DMS53 treated with DMSO at 0.1 percent for 48 hours (cell line): Measurements from ENCODE around the gene ARHGDIB.
A peak's percentile ranks its signal among the peaks of the same experiment; 100 is the strongest.

ENCODE experiments used
- DNase-seq: peaks from one replicate; lab custom pipeline; 2025; ENCODE audit not compliant: unreplicated experiment; lab: John Stamatoyannopoulos, UW

ARHGDIB gene

DNA sequence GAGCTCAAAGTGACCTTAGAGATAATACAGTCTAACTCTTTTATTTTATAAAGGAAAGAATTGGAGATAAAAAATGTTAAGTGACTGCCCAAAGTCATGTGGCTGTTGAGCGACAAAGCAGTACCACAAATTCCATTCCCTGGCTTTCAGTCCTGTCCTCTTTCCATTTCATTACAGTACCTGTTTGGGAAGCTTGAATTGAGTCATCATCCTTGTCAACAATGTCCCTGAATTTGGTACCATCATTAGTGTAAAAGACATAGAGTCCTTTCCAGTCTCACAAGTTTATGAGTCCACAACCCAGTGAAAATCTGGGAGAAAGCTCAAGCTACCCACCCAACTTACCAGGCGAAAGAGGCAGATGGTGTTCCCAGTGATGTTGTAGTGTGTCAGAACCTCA, 26.9 kb downstream of the ARHGDIB start:
- peak; percentile 35 for DNase-seq

DNA sequence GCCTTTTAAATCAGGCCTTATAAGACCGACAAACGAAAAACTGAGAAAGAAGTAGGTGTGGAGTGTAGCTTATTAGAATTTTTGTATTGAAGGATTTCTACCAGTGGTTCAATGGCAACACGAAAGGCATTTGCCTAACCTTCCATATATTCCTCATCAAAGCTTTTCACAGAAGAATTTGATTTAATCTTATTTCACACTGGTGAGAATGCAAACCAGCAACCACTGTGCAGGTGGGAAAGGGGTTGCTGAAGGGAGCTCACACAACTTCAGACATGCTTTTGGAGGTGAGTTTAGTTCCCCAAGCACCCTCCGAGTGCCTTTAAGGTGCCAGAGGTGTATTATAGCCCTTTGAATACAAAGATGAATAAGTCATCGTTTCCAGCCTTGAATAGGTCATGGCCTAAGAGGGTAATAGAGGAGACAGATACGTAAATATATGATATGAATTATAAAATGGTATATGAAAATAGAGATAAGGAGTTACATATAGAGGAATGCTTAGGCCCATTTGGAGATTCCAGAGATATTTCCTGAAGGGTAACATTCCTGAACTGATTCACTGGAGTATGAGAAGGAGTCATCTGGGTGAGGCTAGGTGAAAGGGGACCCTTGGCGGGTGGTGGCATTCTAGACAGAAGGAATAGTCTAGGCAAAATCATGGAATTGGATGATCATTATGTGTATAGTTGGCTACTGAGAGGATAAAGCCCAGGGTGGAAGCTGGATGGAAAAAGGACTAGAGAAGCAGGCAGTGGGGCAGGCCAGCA, 29.4 kb downstream of the ARHGDIB start:
- no peak for DNase-seq

DNA sequence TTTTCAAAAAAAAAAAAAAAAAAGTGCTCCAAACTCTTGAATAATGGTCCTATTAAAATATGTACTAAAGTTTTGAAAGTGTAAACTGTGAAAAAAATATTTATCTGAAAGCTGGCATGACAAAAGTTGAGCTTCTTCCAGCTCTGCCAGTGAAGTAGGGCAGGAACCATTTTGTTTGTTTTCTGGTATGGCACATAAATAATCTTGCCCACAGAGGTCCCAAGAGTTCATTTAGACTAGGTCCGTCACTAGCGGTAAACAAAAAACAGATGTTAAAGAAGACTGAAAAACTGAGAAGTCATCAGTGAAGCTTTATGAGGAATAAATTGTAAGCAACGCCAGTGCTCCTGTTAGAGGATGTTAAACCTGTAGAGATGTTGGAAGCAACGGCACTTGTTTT, 30.0 kb downstream of the ARHGDIB start:
- DNase-seq = no peak

DNA sequence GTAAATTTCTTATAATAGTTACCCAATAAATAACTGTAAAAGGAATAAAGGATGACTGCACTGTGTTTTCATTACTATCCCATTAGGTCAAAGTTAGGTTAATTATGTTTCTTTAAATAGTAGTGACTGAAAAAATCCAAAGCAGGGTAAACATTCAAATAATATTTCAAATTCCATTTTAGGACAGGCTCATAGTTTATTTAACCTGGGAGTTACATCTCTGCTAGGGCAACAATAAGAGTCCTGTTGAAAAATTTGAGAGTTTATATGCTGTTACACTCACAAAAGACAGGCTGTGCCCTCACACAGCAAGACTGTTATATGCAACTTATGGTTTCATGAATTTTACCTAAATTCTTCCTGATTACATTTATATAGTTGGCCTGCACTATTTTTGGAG, 31.1 kb downstream of the ARHGDIB start:
- no peak for DNase-seq

DNA sequence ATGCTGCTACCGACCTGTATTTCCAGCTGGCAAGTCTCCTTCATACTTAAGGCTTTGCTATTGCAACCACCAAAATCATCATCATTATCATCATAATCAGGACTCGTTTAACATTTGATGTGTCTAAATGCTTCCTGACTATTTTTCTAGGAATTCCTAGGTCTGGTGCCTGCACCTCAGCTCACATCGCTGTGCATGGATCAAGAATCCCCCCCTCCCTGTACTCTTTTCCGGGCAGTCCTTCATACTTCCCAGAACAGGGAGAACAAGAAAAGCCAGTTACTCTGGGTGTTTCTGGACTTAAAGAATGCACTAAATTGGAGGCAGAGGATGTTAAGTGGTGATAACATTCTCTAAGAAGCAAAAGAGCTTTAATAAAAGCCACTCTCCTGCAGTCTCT, 32.5 kb downstream of the ARHGDIB start:
- DNase-seq = peak; percentile 91

DNA sequence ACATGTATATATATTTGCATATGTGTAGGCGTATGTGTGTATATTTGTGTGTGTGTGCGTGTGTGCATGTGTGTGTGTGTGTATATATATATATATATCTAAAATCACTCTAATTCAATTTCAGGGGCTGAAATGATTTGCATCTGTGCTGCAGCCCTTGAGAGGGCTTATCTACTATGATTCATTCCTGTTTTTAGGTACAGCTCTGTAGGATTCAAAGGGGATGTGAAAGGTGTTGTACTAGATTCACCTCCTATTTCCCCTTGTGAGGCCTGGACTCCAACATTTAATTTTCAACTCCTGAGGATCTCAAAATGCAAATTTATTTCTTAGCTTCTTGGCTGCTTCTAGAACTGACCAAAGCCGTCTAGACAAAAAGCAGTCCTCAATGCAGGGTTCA, 34.1 kb downstream of the ARHGDIB start:
- DNase-seq = no peak

DNA sequence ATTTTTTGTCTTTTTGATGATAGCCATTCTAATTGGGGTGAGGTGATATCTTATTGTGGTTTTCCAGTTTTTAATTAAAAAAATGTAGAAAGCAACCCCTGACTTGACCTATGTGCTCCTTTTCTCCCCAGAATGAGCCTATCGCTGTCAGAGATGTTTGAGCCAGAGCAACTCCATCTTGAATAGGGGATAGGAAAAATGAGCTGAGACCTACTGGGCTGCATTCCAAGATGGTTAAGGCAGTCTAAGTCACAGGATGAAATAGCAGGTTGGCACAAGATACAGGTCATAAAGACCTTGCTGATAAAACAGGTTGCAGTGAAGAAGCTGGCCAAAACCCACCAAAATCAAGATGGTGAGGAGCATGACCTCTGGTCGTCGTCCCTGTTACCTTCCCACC, 36.9 kb downstream of the ARHGDIB start:
- DNase-seq = no peak

DNA sequence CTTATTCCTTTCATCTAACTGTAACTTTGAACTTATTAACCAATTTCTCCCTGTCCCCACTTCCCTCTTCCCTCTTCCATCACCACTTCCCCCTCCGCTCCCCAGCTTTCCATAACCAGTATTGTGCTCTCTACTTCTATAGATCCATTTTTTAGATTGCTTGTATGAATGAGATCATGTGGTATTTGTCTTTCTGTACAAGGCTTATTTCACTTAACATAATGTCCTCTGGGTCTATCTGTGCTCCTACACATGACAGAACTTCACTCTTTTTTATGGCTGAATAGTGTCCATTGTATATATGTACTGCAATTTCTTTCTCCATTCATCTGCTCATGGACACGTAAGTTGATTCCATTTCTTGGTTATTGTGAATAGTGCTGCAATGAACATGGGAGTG, 37.5 kb downstream of the ARHGDIB start:
- no peak for DNase-seq

DNA sequence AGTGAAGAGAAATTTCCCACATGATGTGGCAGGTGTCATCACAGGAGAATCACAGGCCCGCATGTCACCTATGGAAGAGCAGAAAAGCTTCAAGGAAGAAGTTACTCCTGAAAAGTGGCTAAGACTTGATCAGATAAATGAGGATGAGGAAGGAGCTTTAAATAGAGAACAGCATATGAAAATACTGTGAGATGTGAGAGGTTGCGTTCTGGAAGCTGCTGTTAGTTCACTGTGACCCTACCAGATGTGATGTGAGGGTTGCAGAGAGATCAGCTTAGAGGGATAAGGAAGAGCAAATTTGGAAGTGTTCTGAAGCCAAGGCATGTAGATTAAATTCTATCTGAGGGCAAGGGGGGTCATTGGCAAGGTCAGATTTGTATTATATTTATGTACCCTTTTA, 40.2 kb downstream of the ARHGDIB start:
- DNase-seq = no peak

DNA sequence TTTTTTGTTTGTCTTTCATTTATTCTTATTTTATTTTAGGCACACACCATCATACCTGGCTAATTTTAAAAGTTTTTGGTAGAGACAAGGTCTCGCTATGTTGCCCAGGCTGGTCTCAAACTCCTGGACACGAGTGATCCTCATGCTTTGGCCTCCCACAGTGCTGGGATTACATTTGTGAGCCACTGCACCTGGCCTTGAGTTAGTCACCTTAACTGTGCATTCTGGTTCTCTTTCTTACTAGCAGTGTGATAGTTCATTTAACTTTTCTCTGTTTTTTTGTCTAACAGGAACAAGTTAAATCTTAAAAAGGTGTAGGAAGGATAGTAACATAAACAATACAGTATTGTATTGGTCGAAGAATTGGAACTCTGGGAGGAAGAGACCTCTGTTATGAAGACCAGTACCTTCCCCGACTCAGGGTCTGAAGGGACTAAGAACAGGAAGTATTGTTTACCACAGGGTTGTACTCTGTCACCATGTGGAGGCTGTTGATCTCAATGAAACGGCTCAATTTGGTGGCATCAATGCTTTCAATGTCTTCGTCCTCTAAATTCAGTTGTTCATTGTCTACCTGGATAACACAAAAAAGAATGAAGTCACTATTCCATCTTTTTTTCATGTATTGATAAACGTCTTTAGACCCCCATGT, 40.8 kb downstream of the ARHGDIB start:
- DNase-seq = no peak

DNA sequence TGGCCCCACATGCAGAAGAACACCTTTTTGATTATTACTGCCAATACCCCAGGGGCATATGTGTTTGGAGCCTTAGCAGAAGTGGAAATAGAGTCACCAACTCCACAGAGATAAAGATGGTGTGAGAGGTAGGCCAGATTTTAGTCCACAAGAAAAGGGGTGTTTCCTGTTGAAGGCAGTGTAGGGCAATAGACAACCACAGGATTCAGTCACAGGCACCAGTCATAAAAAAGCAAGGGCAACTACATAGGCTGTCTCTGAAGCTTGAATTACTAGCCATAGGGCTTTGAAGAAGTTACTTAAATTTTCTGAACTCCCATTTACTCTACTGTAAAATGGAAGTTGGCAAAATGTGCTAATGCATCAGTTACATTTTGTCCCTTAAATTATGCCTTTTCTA, 41.9 kb downstream of the ARHGDIB start:
- no peak for DNase-seq

DNA sequence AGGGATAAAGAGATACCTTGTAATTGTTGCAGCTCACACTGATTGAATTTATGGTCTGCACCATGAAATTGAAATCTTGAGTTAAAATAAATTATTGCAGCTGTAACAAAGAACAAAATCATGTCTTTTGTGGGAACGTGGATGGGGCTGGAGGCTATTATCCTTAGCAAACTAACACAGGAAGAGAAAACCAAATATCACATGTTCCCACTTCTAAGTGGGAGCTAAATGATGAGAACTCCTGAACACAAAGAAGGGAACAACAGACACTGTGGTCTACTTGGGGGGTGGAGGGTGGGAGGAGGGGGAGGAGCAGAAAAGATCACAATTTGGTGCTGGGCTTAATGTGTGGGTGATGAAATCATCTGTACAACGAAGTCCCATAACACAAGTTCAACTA, 45.7 kb downstream of the ARHGDIB start:
- DNase-seq = no peak

DNA sequence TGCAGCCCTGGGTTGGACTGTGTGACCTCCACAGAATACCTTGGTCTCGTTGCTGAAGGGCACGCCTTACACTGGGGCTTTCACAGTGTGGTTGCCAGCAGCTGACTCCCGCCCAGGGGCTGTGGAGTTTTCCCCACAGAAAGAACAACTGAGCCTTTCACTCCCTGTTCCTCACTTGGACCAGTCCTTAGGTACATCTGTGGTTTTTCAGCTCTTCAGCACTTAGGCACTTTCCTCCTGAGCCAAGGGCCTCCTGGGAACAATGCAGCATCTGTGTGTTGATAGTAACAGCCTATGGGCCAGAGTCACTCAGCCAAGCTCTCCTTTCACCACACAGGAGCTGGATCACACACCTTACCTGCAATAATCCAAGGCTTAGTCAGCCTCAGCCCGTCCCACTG, 48.0 kb downstream of the ARHGDIB start:
- DNase-seq = no peak

DNA sequence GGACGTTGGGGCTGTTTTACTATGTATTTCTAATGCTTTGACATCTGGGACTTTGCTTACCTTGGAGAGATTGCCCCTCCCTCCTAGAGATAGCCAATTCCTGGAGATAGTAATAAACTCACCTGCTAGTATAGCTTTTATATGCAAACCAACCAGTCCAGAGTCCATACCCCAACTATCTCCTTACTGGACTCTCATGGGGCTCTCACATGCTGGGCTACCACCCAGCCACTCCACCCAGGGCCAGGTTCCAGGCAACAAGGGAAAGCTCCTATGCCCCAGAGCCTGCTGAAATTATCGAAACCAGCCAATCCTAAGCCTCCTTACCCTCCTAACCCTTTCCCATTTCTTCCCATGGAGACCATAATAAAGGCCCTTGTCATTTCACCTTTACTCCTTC, 50.3 kb downstream of the ARHGDIB start:
- no peak for DNase-seq

DNA sequence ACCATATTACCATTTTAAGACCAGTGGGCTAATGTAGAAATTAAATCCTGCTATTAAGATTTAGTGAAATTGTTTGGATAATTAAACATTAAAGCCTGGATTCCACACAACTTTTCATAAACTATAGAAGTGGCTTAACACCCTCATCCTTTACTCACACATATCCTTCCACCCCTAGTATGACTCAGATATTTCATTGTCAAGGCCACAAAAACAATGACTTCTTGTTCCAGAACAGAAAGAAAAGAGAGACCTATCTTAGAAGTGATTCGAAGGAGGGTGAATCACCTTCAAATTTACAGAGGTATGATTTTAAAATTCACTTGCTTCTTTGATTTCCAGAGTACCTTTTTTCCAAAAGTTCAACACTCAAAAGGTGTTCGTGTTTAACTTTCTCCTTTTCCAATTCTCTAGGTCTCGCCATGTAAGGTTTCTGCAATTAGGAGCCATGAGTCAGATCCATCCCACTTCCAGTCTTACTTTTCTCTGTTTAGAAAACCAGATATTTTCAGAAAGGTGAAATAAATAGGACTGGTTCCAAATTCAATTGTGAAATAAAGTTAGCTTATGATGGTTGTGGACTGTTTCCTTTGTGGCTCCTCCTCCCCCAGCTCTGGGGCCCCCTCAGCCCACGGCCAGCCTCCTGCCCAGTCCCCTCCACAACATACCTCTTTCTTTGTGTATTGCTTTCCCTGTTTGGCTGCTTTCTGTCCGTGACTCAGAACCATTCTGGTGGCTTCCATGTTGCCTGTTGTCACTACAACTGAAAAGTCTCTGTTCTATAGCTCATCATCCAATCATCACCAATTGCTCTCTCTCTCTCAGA, 51.1 kb downstream of the ARHGDIB start:
- DNase-seq = no peak

DNA sequence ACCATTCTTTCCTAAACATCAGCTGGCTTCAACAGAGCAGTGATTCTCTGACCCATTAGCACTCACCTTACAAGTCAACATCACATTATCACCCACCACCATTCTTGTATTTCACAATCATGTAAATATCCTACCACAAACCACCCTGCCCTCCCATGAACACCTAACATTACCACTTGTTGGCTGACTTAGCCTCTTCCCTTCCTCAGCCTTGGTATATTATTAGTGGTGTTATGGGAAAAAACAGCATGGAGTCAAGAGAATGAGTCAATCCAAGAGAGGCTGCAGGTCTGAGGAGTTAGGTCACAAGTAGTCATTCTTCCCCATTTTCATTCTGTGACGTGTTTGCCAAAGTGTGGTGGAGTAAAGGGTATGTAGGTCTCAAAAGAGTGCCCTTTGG, 53.4 kb downstream of the ARHGDIB start:
- no peak for DNase-seq

DNA sequence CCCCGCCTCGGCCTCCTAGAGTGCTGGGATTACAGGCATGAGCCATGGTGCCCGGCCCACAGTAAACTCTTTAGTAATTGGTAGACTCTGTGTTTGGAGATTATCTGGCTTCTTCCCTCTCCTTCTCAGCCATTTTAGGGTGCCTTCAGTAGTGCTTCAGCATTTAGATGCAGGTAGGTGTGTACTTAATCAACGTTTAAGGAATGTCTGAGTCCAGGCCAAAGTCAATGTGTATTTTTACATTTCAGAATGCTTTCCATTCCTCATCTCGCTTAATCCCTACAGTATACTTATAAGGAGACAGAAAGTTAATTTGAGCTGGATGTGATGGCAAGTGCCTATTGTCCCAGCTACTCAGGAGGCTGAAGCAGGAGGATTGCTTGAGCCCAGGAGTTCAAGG, 55.3 kb downstream of the ARHGDIB start:
- DNase-seq = no peak

DNA sequence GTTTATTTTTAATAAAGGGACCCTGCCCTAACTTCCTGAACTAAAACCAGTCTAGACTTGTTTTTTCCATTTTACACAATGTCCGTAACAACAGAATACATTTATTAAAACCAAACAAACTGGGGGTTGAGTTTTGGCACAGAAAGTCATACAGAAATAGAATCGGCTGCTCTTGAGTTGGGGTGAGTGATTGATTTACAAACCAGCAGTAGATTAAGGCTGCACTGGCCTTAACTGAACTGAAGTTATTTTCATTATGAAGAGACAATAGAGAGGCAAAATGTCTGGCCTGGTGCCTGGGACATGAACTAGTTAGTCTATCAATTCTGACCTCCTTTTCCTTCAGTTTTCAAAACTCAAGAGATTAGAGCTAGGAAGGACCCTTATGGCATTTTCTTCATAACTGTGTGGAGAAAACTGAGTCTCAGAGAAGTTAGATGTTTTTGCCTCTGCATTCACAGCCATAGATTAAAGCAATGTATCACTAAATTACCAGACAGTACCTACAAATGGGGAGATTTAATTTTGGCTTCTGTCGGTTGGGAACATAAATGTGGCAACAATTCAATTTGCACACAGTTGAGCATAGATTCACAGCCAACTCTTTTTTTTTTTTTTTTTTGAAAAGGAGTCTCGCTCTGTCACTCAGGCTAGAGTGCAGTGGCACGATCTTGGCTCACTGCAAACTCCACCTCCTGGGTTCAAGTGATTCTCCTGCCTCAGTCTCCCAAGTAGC, 56.0 kb downstream of the ARHGDIB start:
- DNase-seq = no peak

DNA sequence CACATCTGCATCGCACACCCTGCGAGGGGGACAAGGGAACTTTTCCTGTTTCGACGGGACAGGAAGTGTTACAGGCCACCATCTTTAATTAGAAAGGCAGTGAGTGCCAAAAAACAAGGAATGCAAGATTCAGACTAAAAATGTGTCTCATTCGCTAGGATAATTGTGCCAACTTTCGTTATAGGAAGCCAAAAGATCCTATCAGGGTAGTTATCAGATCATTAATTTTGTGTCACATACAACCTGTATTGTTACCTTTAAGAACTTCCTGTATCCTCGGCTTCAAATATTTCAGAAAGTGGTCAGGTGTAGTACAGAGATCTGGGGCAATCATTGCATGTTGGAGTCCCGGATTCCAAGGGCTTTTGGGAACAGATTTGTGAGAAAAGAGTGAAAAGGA, 56.5 kb downstream of the ARHGDIB start:
- DNase-seq = no peak

DNA sequence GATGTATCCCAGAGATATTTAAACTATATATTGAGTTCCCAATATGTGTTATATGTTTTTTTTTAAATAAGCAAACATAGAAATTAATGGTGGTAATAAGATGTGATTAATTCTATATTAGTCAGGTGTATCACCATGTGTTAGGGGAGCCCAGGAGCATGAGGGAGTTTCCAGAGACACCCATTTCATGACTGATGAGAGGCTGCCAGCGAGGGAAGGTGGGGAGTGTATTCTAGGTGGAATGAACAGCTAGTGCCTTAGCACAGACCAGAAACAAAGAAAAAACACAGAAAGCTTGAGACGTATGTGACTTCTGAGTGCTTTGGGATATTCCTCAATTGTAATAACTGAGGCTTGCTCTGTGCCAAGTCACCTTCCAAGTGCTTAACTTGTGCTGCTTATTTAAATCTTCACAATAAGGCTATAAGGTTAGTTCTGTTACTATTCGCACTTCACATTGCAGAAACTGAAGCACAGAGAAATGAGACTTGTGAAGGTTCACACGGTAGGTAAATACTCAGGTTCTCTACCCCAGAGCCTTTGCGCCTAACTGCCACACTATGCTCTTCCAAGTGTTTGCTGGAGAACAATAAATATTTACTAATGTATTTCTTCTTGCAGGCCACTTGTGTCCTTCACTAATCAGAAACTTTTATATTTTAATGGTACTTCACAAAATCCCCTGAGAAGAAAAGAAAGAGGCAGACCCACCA, 57.9 kb downstream of the ARHGDIB start:
- peak; percentile 35 for DNase-seq

DNA sequence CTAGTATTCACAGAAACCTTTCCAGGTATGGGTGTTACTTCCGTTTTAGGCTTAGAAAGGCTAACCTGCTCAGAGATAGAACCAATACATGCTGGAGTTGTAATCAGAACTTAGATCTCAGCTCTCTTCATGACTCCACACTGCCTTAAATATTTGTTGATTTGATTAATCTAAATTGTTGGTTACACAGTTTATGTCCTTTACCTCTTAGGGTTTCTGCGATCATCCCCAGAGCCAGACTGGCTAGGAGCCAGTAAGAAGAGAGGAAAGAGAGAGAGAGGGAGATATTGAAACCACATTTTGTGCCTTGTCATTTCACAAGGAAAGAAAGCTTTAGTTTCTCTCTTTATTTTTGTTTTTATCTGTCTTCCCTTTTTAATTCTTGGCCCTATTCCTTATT, 58.9 kb downstream of the ARHGDIB start:
- no peak for DNase-seq
